ENCODE measurements around the gene OSBPL8. TPM values are rescaled to one million over a fixed set of nuclear protein-coding genes. Genes with fewer than 3 reads are reported as not detected.

The OSBPL8 gene
- total RNA-seq, 2 experiments from 2014 or later = 154 to 160 TPM

DNA sequence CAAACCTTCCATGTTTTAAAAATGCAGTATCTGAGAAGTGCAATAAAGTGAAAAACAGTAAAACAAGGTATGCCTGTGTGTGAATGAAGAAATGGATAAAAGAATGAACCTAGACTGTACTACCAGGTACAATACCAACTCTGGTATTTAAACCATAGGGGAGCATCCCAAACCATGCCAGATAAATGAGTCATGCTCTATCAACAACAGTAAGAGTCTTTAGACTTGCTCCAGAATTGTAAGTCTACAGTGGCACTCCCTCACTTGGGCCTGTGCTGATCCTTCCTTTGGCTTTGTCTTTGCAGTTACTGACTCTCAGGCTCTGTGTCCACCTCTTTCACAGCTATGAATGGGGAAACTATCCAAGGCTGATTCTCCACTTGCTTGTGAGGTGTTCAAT is 249.5 kb downstream of the OSBPL8 start:
- no peaks in the 10 kb centered on the region for H3K4me1 Mint-ChIP-seq (ENCODE audit: low read depth)
- DNase-seq = no peak
- H3K4me3 Mint-ChIP-seq = no peak overlapping the region
- Histone ChIP-seq H3K4me3 (ENCODE audit: low read length) (no peak overlapping the region), H3K27ac (ENCODE audit: low read depth in 1 of 2, low read length in 2 of 2) (no peak overlapping the region), H3K36me3 (ENCODE audit: insufficient read depth, low read length) (no peaks in the 10 kb centered on the region), H3K4me1 (ENCODE audit: insufficient read depth, low read length) (no peaks in the 10 kb centered on the region), H3K9me3 (ENCODE audit: control insufficient read depth in 1 of 2, insufficient read depth in 1 of 2, low read length in 2 of 2) (no peaks in the 10 kb centered on the region), H3K27me3 (ENCODE audit: control insufficient read depth in 1 of 2, insufficient read depth in 2 of 2, low read length in 2 of 2) (peaks cover 2 to 10% of the 10 kb centered on the region in 2 experiments)
- TF ChIP-seq, protein P1, sequence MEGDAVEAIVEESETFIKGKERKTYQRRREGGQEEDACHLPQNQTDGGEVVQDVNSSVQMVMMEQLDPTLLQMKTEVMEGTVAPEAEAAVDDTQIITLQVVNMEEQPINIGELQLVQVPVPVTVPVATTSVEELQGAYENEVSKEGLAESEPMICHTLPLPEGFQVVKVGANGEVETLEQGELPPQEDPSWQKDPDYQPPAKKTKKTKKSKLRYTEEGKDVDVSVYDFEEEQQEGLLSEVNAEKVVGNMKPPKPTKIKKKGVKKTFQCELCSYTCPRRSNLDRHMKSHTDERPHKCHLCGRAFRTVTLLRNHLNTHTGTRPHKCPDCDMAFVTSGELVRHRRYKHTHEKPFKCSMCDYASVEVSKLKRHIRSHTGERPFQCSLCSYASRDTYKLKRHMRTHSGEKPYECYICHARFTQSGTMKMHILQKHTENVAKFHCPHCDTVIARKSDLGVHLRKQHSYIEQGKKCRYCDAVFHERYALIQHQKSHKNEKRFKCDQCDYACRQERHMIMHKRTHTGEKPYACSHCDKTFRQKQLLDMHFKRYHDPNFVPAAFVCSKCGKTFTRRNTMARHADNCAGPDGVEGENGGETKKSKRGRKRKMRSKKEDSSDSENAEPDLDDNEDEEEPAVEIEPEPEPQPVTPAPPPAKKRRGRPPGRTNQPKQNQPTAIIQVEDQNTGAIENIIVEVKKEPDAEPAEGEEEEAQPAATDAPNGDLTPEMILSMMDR (IDR thresholded peaks at IDR 0.05) = no peak
- CTCF ChIA-PET = no interaction called here
- H3K27ac Mint-ChIP-seq = no peak overlapping the region
- H3K9me3 Mint-ChIP-seq = no peaks in the 10 kb centered on the region
- POLR2A ChIA-PET = no interaction called here
- no peak for ATAC-seq (ENCODE audit: poor library complexity)
- no peaks in the 10 kb centered on the region for H3K36me3 Mint-ChIP-seq (ENCODE audit: low read depth)
- H3K27me3 Mint-ChIP-seq = peaks cover 31% of the 10 kb centered on the region
- intact Hi-C loops (cut with DNase I, micrococcal nuclease) = no loop called here

DNA sequence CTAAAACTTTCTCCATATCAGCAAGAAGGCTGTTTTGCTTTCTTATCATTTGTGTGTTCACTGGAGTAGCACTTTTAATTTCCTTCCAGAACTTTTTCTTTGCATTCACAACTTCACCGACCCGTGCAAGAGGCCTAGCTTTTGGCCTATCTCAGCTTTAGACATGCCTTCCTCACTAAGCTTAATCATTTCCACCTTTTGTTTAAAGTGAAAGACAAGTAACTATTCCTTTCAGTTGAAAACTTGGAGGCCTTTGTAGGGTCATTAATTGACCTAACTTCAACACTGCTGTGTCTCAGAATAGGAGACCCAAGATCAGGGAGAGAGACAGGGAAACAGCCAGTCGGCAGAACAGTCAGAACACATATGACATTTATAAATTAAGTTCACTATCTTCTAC is 250.7 kb downstream of the OSBPL8 start:
- ATAC-seq (ENCODE audit: poor library complexity) (no peak), DNase-seq (no peak)
- intact Hi-C loops (cut with DNase I, micrococcal nuclease) = no loop called here
- Mint-ChIP-seq H3K36me3 (ENCODE audit: low read depth) (no peaks in the 10 kb centered on the region), H3K9me3 (no peaks in the 10 kb centered on the region), H3K4me3 (no peak overlapping the region), H3K27me3 (peaks cover 27% of the 10 kb centered on the region), H3K27ac (no peak overlapping the region), H3K4me1 (ENCODE audit: low read depth) (no peaks in the 10 kb centered on the region)
- H3K9me3 ChIP-seq (ENCODE audit: control insufficient read depth in 1 of 2, insufficient read depth in 1 of 2, low read length in 2 of 2) = no peaks in the 10 kb centered on the region
- no peak overlapping the region for H3K4me3 ChIP-seq (ENCODE audit: low read length)
- peaks cover 2 to 10% of the 10 kb centered on the region in 2 experiments for H3K27me3 ChIP-seq (ENCODE audit: control insufficient read depth in 1 of 2, insufficient read depth in 2 of 2, low read length in 2 of 2)
- POLR2A ChIA-PET = no interaction called here
- CTCF ChIA-PET = no interaction called here
- no peaks in the 10 kb centered on the region for H3K36me3 ChIP-seq (ENCODE audit: insufficient read depth, low read length)
- TF ChIP-seq, protein P1 (IDR thresholded peaks at IDR 0.05) = no peak
- H3K27ac ChIP-seq (ENCODE audit: low read depth in 1 of 2, low read length in 2 of 2) = no peak overlapping the region
- H3K4me1 ChIP-seq (ENCODE audit: insufficient read depth, low read length) = no peaks in the 10 kb centered on the region

DNA sequence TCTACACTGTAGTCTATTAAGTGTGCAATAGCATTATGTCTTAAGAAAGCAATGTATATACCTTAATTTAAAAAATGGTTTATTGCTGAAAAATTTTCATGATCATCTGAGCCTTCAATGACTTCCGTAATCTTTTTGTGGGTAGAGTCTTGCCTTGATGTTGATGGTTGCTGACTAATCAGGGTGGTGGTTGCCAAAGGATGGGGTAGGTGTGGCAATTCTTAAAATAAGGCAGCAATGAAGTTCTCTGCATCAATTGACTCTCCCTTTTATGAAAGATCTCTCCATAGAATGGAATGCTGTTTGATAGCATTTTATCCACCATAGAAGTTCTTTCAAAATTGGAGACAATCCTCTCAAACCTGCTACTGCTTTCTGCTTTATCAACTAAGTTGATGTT is 252.5 kb downstream of the OSBPL8 start:
- Mint-ChIP-seq H3K27me3 (peaks cover 22% of the 10 kb centered on the region), H3K9me3 (no peaks in the 10 kb centered on the region), H3K36me3 (ENCODE audit: low read depth) (no peaks in the 10 kb centered on the region), H3K27ac (no peak overlapping the region), H3K4me1 (ENCODE audit: low read depth) (no peaks in the 10 kb centered on the region), H3K4me3 (no peak overlapping the region)
- intact Hi-C loops (cut with DNase I, micrococcal nuclease) = no loop called here
- Histone ChIP-seq H3K4me1 (ENCODE audit: insufficient read depth, low read length) (no peaks in the 10 kb centered on the region), H3K36me3 (ENCODE audit: insufficient read depth, low read length) (no peaks in the 10 kb centered on the region), H3K27me3 (ENCODE audit: control insufficient read depth in 1 of 2, insufficient read depth in 2 of 2, low read length in 2 of 2) (peaks cover 0 to 13% of the 10 kb centered on the region in 2 experiments), H3K4me3 (ENCODE audit: low read length) (no peak overlapping the region), H3K27ac (ENCODE audit: low read depth in 1 of 2, low read length in 2 of 2) (no peak overlapping the region), H3K9me3 (ENCODE audit: control insufficient read depth in 1 of 2, insufficient read depth in 1 of 2, low read length in 2 of 2) (no peaks in the 10 kb centered on the region)
- no peak for ATAC-seq (ENCODE audit: poor library complexity)
- TF ChIP-seq, protein P1 (IDR thresholded peaks at IDR 0.05) = no peak
- ChIA-PET CTCF (no interaction called here), POLR2A (no interaction called here)
- DNase-seq = no peak

Measured in CD4-positive, alpha-beta T cell (primary cell).